Camera-type eye (tissue), 1 donor: Measurements from ENCODE around the gene CATSPER4. TPM values are rescaled to one million over a fixed set of nuclear protein-coding genes. Genes with fewer than 3 reads are reported as not detected.

ENCODE experiments used
- total RNA-seq: library from RNA; depleted of rRNA; stranded (reverse); fragments of >200 nt; gene quantifications from one replicate; pipeline ENCODE4 v1.2.3, GENCODE V29; 2014

Gene CATSPER4
- total RNA-seq, result not detected

GRCh38 chr1:26190373-26190987 lies at the start of gene CATSPER4:
Gene CATSPER4 (plus strand): TSS chr1:26190602. CDS start chr1:26190628, 26 bp downstream.

GRCh38 chr1:26158908-26159742 lies 31.3 kb upstream of the CATSPER4 start, which contains the start of gene FAM110D:
Gene FAM110D (plus strand): TSS chr1:26159079. CDS start chr1:26161292, 2,213 bp downstream.

GRCh38 chr1:26168410-26169197 lies 21.8 kb upstream of the CATSPER4 start, which contains the start of gene C1orf232:
Gene C1orf232 (minus strand): TSS chr1:26168963. CDS start chr1:26168499, 464 bp downstream.

GRCh38 chr1:26169669-26170471 lies 20.5 kb upstream of the CATSPER4 start, which contains the start of gene ZNF593:
Gene ZNF593 (plus strand): TSS chr1:26169908. CDS start chr1:26169984, 76 bp downstream.

GRCh38 chr1:26171084-26172072 lies 19.0 kb upstream of the CATSPER4 start, which contains the start of gene ZNF593OS:
Gene ZNF593OS (minus strand): TSS chr1:26171832. CDS start chr1:26171661, 171 bp downstream.

GRCh38 chr1:26177182-26177684 lies 13.2 kb upstream of the CATSPER4 start, which contains the start of gene CNKSR1:
Gene CNKSR1 (plus strand): TSS chr1:26177491. CDS start chr1:26177548, 57 bp downstream.

GRCh38 chr1:26233903-26234643 lies 43.7 kb downstream of the CATSPER4 start, which contains the start of gene CEP85:
Gene CEP85 (plus strand): TSS chr1:26234200. CDS start chr1:26239784, 5,584 bp downstream.

Other genes starting within 250 kb of the CATSPER4 start
- 20.2 TPM for gene PAFAH2, start 192.5 kb upstream of the CATSPER4 start, total RNA-seq
- 1.6 TPM for gene EXTL1, start 168.8 kb upstream of the CATSPER4 start, total RNA-seq
- not detected for gene SLC30A2, start 144.5 kb upstream of the CATSPER4 start, total RNA-seq
- gene TRIM63, start 123.0 kb upstream of the CATSPER4 start, total RNA-seq, result 6.3 TPM
- 32.9 TPM for gene PDIK1L, start 78.8 kb upstream of the CATSPER4 start, total RNA-seq
- gene FAM110D, start 31.5 kb upstream of the CATSPER4 start, total RNA-seq, result 0.60 TPM
- not detected for gene C1orf232, start 21.6 kb upstream of the CATSPER4 start, total RNA-seq
- gene ZNF593, start 20.7 kb upstream of the CATSPER4 start, total RNA-seq, result 11.1 TPM
- gene ZNF593OS, start 18.8 kb upstream of the CATSPER4 start, total RNA-seq, result 41.3 TPM
- gene CNKSR1, start 13.1 kb upstream of the CATSPER4 start, total RNA-seq, result 8.4 TPM
- gene CEP85, start 43.6 kb downstream of the CATSPER4 start, total RNA-seq, result 27.4 TPM
- gene SH3BGRL3, start 89.5 kb downstream of the CATSPER4 start, total RNA-seq, result 9.1 TPM
- gene UBXN11, start 116.0 kb downstream of the CATSPER4 start, total RNA-seq, result 25.1 TPM
- gene CD52, start 127.4 kb downstream of the CATSPER4 start, total RNA-seq, result not detected
- gene CRYBG2, start 163.5 kb downstream of the CATSPER4 start, total RNA-seq, result 1.9 TPM
- gene ZNF683, start 182.1 kb downstream of the CATSPER4 start, total RNA-seq, result not detected
- gene LIN28A, start 220.2 kb downstream of the CATSPER4 start, total RNA-seq, result not detected
- gene DHDDS, start 241.7 kb downstream of the CATSPER4 start, total RNA-seq, result 47.7 TPM